Measurements from ENCODE around the gene ADGRV1.

DNA sequence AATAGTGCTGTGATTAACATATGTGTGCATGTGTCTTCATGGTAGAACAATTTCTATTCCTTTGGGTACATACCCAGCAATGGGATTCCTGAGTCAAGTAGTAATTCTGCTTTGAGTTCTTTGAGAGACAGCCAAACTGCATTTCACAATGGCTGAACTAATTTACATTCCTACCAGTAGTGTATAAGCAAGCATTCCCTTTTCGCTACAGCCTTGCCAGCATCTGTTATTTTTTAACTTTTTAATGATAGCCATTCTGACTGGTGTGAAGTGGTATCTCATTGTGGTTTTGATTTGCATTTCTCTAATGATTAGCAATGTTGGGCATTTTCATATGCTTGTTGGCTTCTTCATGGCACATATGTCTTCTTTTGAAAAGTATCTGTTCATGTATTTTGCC, 516.0 kb downstream of the ADGRV1 start:
- no peak for TF ChIP-seq EZH2 (IDR thresholded peaks at IDR 0.05; ENCODE audit: borderline replicate concordance, low read depth, low read length, severe bottlenecking)
- TF ChIP-seq, protein P1, sequence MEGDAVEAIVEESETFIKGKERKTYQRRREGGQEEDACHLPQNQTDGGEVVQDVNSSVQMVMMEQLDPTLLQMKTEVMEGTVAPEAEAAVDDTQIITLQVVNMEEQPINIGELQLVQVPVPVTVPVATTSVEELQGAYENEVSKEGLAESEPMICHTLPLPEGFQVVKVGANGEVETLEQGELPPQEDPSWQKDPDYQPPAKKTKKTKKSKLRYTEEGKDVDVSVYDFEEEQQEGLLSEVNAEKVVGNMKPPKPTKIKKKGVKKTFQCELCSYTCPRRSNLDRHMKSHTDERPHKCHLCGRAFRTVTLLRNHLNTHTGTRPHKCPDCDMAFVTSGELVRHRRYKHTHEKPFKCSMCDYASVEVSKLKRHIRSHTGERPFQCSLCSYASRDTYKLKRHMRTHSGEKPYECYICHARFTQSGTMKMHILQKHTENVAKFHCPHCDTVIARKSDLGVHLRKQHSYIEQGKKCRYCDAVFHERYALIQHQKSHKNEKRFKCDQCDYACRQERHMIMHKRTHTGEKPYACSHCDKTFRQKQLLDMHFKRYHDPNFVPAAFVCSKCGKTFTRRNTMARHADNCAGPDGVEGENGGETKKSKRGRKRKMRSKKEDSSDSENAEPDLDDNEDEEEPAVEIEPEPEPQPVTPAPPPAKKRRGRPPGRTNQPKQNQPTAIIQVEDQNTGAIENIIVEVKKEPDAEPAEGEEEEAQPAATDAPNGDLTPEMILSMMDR (IDR thresholded peaks at IDR 0.05; ENCODE audit: borderline replicate concordance, extremely low read depth, low read length, poor library complexity, severe bottlenecking), result no peak

Measured in DND-41 (cell line).